Effector CD8-positive, alpha-beta T cell (primary cell): Measurements from ENCODE around the gene EFHD2.
"Not testable (repeated sequence)": the region's sequence is repeated elsewhere in the genome, so short reads cannot be mapped to it uniquely, and the experiment has no call there.

Experiments used
- DNase-seq: peaks from one replicate; lab custom pipeline; 2025; lab: John Stamatoyannopoulos, UW

Gene EFHD2

GRCh38 chr1:15452866-15453571 is 43.3 kb downstream of the EFHD2 start:
- no peak for DNase-seq

- no peak for DNase-seq
Observed at GRCh38 chr1:15453734-15454133, 44.0 kb downstream of the EFHD2 start.

- no peak for DNase-seq
Observed at GRCh38 chr1:15454256-15454655, 44.6 kb downstream of the EFHD2 start.

GRCh38 chr1:15455522-15455921 is 45.8 kb downstream of the EFHD2 start:
- no peak for DNase-seq

- no peak for DNase-seq
Observed at GRCh38 chr1:15456313-15456954, 46.7 kb downstream of the EFHD2 start, which contains the start of gene CELA2A. Gene CELA2A, plus strand, starts transcription at chr1:15456732. Its CDS starts 22 bp downstream, at chr1:15456754.

- no peak for DNase-seq
Observed at GRCh38 chr1:15457585-15457984, 47.9 kb downstream of the EFHD2 start.

- not testable (repeated sequence) for DNase-seq
Observed at GRCh38 chr1:15458388-15458787, 48.7 kb downstream of the EFHD2 start.

GRCh38 chr1:15459771-15460707 is 50.4 kb downstream of the EFHD2 start:
- DNase-seq: no peak

GRCh38 chr1:15460708-15461095 is 51.0 kb downstream of the EFHD2 start:
- no peak for DNase-seq

- not testable (repeated sequence) for DNase-seq
Observed at GRCh38 chr1:15463064-15463800, 53.5 kb downstream of the EFHD2 start.

GRCh38 chr1:15463926-15464322 is 54.2 kb downstream of the EFHD2 start:
- DNase-seq: not testable (repeated sequence)

- DNase-seq: no peak
Observed at GRCh38 chr1:15465674-15466073, 56.0 kb downstream of the EFHD2 start.

- not testable (repeated sequence) for DNase-seq
Observed at GRCh38 chr1:15466955-15467625, 57.4 kb downstream of the EFHD2 start.

- DNase-seq: no peak
Observed at GRCh38 chr1:15468145-15468544, 58.5 kb downstream of the EFHD2 start.

GRCh38 chr1:15469361-15469760 is 59.7 kb downstream of the EFHD2 start:
- DNase-seq: no peak

- DNase-seq: not testable (repeated sequence)
Observed at GRCh38 chr1:15469821-15470448, 60.2 kb downstream of the EFHD2 start.

GRCh38 chr1:15471067-15471466 is 61.4 kb downstream of the EFHD2 start:
- DNase-seq: not testable (repeated sequence)

- DNase-seq: not testable (repeated sequence)
Observed at GRCh38 chr1:15471723-15472122, 62.0 kb downstream of the EFHD2 start.

- no peak for DNase-seq
Observed at GRCh38 chr1:15472587-15472986, 62.9 kb downstream of the EFHD2 start.

- no peak for DNase-seq
Observed at GRCh38 chr1:15475752-15476314, 66.1 kb downstream of the EFHD2 start, which contains the start of gene CELA2B. Gene CELA2B, plus strand, starts transcription at chr1:15476104. Its CDS starts 22 bp downstream, at chr1:15476126.
